Adrenal gland (tissue), 12 donors: ENCODE measurements around the gene STK17A. TPM values are rescaled to one million over a fixed set of nuclear protein-coding genes. Genes with fewer than 3 reads are reported as not detected.

ENCODE experiments used
- DNase-seq, 7 donors: peaks; one replicate each; pipeline ENCODE4 v3.0.0-alpha.2; 2019 to 2020
- H3K27ac ChIP-seq, 5 donors: fragments of 200-600 bp; sonication (generic) in 4 of 5; 1 replicate in 3 of 5; 2 replicates in 2 of 5; pipeline versions ENCODE4 v1.5.1 to v1.8.0; 2016 to 2020; ENCODE audit warnings: mild to moderate bottlenecking in 1 of 5
- H3K27me3 ChIP-seq: fragments of 200-600 bp; 2 replicates; pipeline ENCODE4 v1.8.0; 2021
- H3K36me3 ChIP-seq, 2 donors: fragments of 200-600 bp; replicated peaks in 1 of 2; 1 replicate in 1 of 2; 2 replicates in 1 of 2; pipeline versions ENCODE4 v1.5.1 to v1.8.0; 2018 to 2022
- H3K4me1 ChIP-seq, 2 donors: fragments of 200-600 bp; replicated peaks in 1 of 2; 1 replicate in 1 of 2; 2 replicates in 1 of 2; pipeline versions ENCODE4 v1.5.1 to v1.8.0; 2018 to 2021
- H3K4me3 ChIP-seq, 4 donors: fragments of 200-600 bp; sonication (generic) in 3 of 4; one replicate each; pipeline ENCODE4 v1.5.1; 2016 to 2018
- H3K9me3 ChIP-seq, 3 donors: fragments of 200-600 bp; sonication (generic) in 1 of 3; replicated peaks in 1 of 3; 1 replicate in 2 of 3; 2 replicates in 1 of 3; pipeline versions ENCODE4 v1.5.1 to v1.8.0; 2016 to 2021
- POLR2A ChIP-seq, 2 donors: fragments of 450-650 bp; IDR thresholded peaks; one replicate each; pipeline ENCODE4 v1.6.1; 2017; ENCODE audit warnings: antibody characterized with exemption in 2 of 2, mild to moderate bottlenecking in 2 of 2, moderate library complexity in 1 of 2
- WGBS, 4 donors: extraction: QIAGEN DNeasy Blood & Tissue Kit in 2 of 4; methylation state at CpG; one replicate each; pipeline versions ENCODE4 v1.1.5 to v1.1.7; 2013 to 2017; 5-methylcytosine and 5-hydroxymethylcytosine counted together
- intact Hi-C, 2 donors: fragments of 100-400 bp; cut with DNase I; formaldehyde crosslinking; loops; one replicate each; pipeline versions ENCODE4 v1.14.1 to v1.15.0; 2022 to 2023
- polyA plus RNA-seq, 3 donors: library from polyadenylated mRNA; stranded (reverse); fragments of 200-250 nt in 2 of 3; fragments of 350-450 nt in 1 of 3; fragmentation: Illumina TruSeq in 1 of 3; extraction: RNeasy Lipid Tissue Mini Kit (QIAGEN cat#74804) in 1 of 3; gene quantifications; one replicate each; pipeline ENCODE4 v1.2.3, GENCODE V29; 2013 to 2014
- total RNA-seq, 9 donors: library from RNA; depleted of rRNA in 4 of 9; stranded (reverse); fragments of >200 nt in 4 of 9; fragments of 120-200 nt in 1 of 9; fragmentation: NEBNext Ultra II Directional in 1 of 9; extraction: Animal tissue kit (Norgen Biotek cat#: 25700) in 1 of 9; gene quantifications; one replicate each; pipeline versions ENCODE4 v1.1.0 to v1.2.4, GENCODE V29; 2013 to 2023
- TF ChIP-seq, protein P1 (sequence below), 6 experiments: fragments of 450-650 bp in 4 of 6; fragments of 200-600 bp in 2 of 6; sonication (generic) in 1 of 6; IDR thresholded peaks; 1 replicate in 5 of 6; 2 replicates in 1 of 6; pipeline versions ENCODE4 v1.5.1 to v1.8.0; 2016 to 2021; ENCODE audit warnings: antibody characterized with exemption in 6 of 6, mild to moderate bottlenecking in 2 of 6, moderate library complexity in 1 of 6
- donor health status: healthy with polysubstance abuse.
- donor health status: Bipolar disorder and iron deficiency.
- donor health status: DM: yes; HTN: yes; CAD: no.
- donor health status: DM: no; HTN: no; CAD: no.
- donor health status: DM: no; HTN: no; CAD: no.
- donor health status: DM: yes; HTN: yes; CAD: no.

Gene STK17A
- total and polyA plus RNA-seq, 12 donors = 7.8 to 46.0 (median 26.2) TPM

DNA sequence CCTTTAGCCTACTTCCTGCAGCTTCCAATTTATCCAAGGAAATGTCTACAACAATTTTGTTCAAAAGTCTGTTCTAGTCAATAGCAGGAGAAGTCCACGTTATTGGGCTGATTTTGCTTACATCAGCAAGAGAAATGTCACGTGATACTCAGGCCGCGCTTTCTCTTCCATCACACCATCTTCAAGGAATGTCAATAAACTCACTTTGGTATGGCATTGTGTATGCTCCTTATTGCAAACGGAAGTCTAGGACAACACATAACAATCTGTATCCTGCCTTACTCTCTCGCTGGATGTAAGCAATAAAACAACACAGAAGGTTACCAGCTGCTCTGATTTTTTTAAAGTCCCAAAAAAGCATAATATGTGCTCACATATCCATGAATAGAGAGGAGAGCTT lies 17.1 kb upstream of the STK17A start:
- intact Hi-C loops = no loop called here
- DNase-seq = no peak
- H3K27ac ChIP-seq = no peak overlapping the region
- no peaks in the 10 kb centered on the region for H3K9me3 ChIP-seq
- TF ChIP-seq POLR2A (IDR thresholded peaks at IDR 0.05) = no peak
- TF ChIP-seq, protein P1, sequence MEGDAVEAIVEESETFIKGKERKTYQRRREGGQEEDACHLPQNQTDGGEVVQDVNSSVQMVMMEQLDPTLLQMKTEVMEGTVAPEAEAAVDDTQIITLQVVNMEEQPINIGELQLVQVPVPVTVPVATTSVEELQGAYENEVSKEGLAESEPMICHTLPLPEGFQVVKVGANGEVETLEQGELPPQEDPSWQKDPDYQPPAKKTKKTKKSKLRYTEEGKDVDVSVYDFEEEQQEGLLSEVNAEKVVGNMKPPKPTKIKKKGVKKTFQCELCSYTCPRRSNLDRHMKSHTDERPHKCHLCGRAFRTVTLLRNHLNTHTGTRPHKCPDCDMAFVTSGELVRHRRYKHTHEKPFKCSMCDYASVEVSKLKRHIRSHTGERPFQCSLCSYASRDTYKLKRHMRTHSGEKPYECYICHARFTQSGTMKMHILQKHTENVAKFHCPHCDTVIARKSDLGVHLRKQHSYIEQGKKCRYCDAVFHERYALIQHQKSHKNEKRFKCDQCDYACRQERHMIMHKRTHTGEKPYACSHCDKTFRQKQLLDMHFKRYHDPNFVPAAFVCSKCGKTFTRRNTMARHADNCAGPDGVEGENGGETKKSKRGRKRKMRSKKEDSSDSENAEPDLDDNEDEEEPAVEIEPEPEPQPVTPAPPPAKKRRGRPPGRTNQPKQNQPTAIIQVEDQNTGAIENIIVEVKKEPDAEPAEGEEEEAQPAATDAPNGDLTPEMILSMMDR (IDR thresholded peaks at IDR 0.05) = no peak
- H3K4me1 ChIP-seq = no peaks in the 10 kb centered on the region
- H3K36me3 ChIP-seq = no peaks in the 10 kb centered on the region
- WGBS, 4 donors = 58 to 74% (median 65%) methylated on average over 6 of the region's 6 CpGs
- H3K4me3 ChIP-seq = no peak overlapping the region
- peaks cover 4% of the 10 kb centered on the region for H3K27me3 ChIP-seq

DNA sequence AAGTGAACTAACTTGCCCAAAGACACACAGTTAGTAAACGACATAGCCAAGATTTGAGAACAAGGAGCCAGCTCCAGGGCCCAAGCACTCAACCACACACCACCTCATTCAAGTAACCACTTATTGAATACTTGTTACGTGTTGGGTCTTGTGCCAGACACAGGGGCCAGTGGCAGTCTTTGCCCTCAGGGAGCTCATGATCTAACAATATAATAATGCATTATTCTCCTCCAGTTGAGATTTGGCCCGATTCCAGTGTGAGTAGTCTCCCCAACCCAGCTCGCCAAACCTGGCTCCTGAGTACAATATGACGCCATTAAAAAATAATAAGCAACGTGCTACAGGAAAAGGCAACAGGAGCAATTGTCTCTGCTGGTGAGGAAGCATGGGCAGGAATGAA lies 14.4 kb upstream of the STK17A start:
- Histone ChIP-seq H3K4me1 (no peaks in the 10 kb centered on the region), H3K27ac (no peak overlapping the region), H3K9me3 (no peaks in the 10 kb centered on the region), H3K27me3 (no peaks in the 10 kb centered on the region), H3K36me3 (no peaks in the 10 kb centered on the region), H3K4me3 (no peak overlapping the region)
- 77 to 88% (median 85%) methylated on average over 6 of the region's 6 CpGs for WGBS, 4 donors
- no peak for TF ChIP-seq POLR2A (IDR thresholded peaks at IDR 0.05)
- TF ChIP-seq, protein P1 (IDR thresholded peaks at IDR 0.05) = no peak
- intact Hi-C loops = no loop called here
- DNase-seq = no peak

DNA sequence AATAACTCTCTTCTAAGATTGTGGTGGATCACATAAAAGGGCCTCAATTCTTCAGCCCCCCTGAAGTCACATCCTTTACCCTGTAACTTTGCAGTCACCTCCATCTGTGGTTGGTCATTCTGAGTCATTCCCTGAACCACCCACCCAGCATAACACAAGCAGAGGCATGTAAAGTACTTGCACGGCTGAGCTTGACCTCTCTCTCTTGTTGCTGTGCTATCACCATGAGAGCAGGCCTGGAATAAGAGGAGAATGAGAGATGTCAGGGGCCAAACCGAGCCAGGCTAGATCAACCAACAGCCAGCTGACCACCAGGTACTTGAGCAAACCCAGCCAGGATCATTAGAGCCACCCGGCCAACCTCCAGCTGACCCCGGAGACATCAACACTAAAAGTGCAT lies 13.5 kb upstream of the STK17A start:
- Histone ChIP-seq H3K4me3 (no peak overlapping the region), H3K27ac (no peak overlapping the region), H3K27me3 (no peaks in the 10 kb centered on the region), H3K36me3 (no peaks in the 10 kb centered on the region), H3K9me3 (no peaks in the 10 kb centered on the region), H3K4me1 (no peaks in the 10 kb centered on the region)
- DNase-seq = no peak
- intact Hi-C loops = no loop called here
- 75 to 91% (median 79%) methylated on average over 4 of the region's 4 CpGs for WGBS, 4 donors
- TF ChIP-seq, protein P1 (IDR thresholded peaks at IDR 0.05) = no peak
- no peak for TF ChIP-seq POLR2A (IDR thresholded peaks at IDR 0.05)

DNA sequence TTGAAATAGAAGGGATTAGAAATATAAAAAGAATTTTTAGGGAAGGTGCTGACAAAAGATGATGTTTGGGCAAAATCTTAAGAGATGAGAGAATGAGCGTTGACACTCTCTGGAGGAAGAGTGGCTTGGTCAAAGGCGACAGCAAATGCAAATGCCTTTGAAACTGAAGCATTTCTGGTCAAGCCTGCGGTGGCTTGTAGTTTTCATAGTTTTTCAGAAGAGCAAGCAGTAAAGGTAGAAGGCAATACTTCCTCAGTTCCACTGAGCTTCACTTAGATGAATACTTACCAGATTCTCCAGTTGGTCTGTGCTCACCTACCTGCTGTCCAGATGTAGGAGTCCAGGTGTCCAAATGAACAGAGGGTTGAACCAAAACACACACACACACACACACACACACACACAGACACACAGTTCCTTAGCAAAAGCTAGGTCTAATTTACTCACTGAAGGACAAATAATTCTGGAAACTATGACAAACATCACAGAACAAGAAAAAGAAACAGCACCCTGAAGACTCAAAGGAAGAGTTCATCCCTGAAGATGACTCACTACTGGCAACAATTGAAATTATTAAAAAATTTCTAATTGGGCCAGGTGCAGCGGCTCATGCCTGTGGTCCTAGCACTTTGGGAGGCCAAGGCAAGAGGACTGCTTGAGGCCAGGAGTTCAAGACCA lies 12.1 kb upstream of the STK17A start:
- Histone ChIP-seq H3K4me3 (no peak overlapping the region), H3K27me3 (no peaks in the 10 kb centered on the region), H3K36me3 (no peaks in the 10 kb centered on the region), H3K4me1 (no peaks in the 10 kb centered on the region), H3K9me3 (no peaks in the 10 kb centered on the region), H3K27ac (no peak overlapping the region)
- DNase-seq = no peak
- 92 to 95% (median 93%) methylated on average over 4 of the region's 4 CpGs for WGBS, 4 donors
- intact Hi-C loops = no loop called here
- TF ChIP-seq, protein P1 (IDR thresholded peaks at IDR 0.05) = no peak
- no peak for TF ChIP-seq POLR2A (IDR thresholded peaks at IDR 0.05)
